Adrenal gland (tissue), 12 donors: ENCODE data around the gene CYP11A1. TPM values are rescaled to one million over a fixed set of nuclear protein-coding genes. Genes with fewer than 3 reads are reported as not detected.
A peak's percentile ranks its signal among the peaks of the same experiment; 100 is the strongest.

ENCODE experiments used
- DNase-seq, 7 donors: peaks; one replicate each; pipeline ENCODE4 v3.0.0-alpha.2; 2019 to 2020
- H3K27ac ChIP-seq, 5 donors: fragments of 200-600 bp; sonication (generic) in 4 of 5; 1 replicate in 3 of 5; 2 replicates in 2 of 5; pipeline versions ENCODE4 v1.5.1 to v1.8.0; 2016 to 2020; ENCODE audit warnings: mild to moderate bottlenecking in 1 of 5
- H3K27me3 ChIP-seq: fragments of 200-600 bp; 2 replicates; pipeline ENCODE4 v1.8.0; 2021
- H3K36me3 ChIP-seq, 2 donors: fragments of 200-600 bp; replicated peaks in 1 of 2; 1 replicate in 1 of 2; 2 replicates in 1 of 2; pipeline versions ENCODE4 v1.5.1 to v1.8.0; 2018 to 2022
- H3K4me1 ChIP-seq, 2 donors: fragments of 200-600 bp; replicated peaks in 1 of 2; 1 replicate in 1 of 2; 2 replicates in 1 of 2; pipeline versions ENCODE4 v1.5.1 to v1.8.0; 2018 to 2021
- H3K4me3 ChIP-seq, 4 donors: fragments of 200-600 bp; sonication (generic) in 3 of 4; one replicate each; pipeline ENCODE4 v1.5.1; 2016 to 2018
- H3K9me3 ChIP-seq, 3 donors: fragments of 200-600 bp; sonication (generic) in 1 of 3; replicated peaks in 1 of 3; 1 replicate in 2 of 3; 2 replicates in 1 of 3; pipeline versions ENCODE4 v1.5.1 to v1.8.0; 2016 to 2021
- CTCF ChIP-seq, 6 experiments: fragments of 450-650 bp in 4 of 6; fragments of 200-600 bp in 2 of 6; sonication (generic) in 1 of 6; IDR thresholded peaks; 1 replicate in 5 of 6; 2 replicates in 1 of 6; pipeline versions ENCODE4 v1.5.1 to v1.8.0; 2016 to 2021; ENCODE audit warnings: antibody characterized with exemption in 6 of 6, mild to moderate bottlenecking in 2 of 6, moderate library complexity in 1 of 6
- POLR2A ChIP-seq, 2 donors: fragments of 450-650 bp; IDR thresholded peaks; one replicate each; pipeline ENCODE4 v1.6.1; 2017; ENCODE audit warnings: antibody characterized with exemption in 2 of 2, mild to moderate bottlenecking in 2 of 2, moderate library complexity in 1 of 2
- WGBS, 4 donors: extraction: QIAGEN DNeasy Blood & Tissue Kit in 2 of 4; methylation state at CpG; one replicate each; pipeline versions ENCODE4 v1.1.5 to v1.1.7; 2013 to 2017; 5-methylcytosine and 5-hydroxymethylcytosine counted together
- intact Hi-C, 2 donors: fragments of 100-400 bp; cut with DNase I; formaldehyde crosslinking; loops; one replicate each; pipeline versions ENCODE4 v1.14.1 to v1.15.0; 2022 to 2023
- polyA plus RNA-seq, 3 donors: library from polyadenylated mRNA; stranded (reverse); fragments of 200-250 nt in 2 of 3; fragments of 350-450 nt in 1 of 3; fragmentation: Illumina TruSeq in 1 of 3; extraction: RNeasy Lipid Tissue Mini Kit (QIAGEN cat#74804) in 1 of 3; gene quantifications; one replicate each; pipeline ENCODE4 v1.2.3, GENCODE V29; 2013 to 2014
- total RNA-seq, 9 donors: library from RNA; depleted of rRNA in 4 of 9; stranded (reverse); fragments of >200 nt in 4 of 9; fragments of 120-200 nt in 1 of 9; fragmentation: NEBNext Ultra II Directional in 1 of 9; extraction: Animal tissue kit (Norgen Biotek cat#: 25700) in 1 of 9; gene quantifications; one replicate each; pipeline versions ENCODE4 v1.1.0 to v1.2.4, GENCODE V29; 2013 to 2023
- donor health status: healthy with polysubstance abuse.
- donor health status: Bipolar disorder and iron deficiency.
- donor health status: DM: yes; HTN: yes; CAD: no.
- donor health status: DM: no; HTN: no; CAD: no.
- donor health status: DM: no; HTN: no; CAD: no.
- donor health status: DM: yes; HTN: yes; CAD: no.

CYP11A1 gene
- total and polyA plus RNA-seq, 12 donors, result 233 to 5,219 (median 1,366) TPM

DNA sequence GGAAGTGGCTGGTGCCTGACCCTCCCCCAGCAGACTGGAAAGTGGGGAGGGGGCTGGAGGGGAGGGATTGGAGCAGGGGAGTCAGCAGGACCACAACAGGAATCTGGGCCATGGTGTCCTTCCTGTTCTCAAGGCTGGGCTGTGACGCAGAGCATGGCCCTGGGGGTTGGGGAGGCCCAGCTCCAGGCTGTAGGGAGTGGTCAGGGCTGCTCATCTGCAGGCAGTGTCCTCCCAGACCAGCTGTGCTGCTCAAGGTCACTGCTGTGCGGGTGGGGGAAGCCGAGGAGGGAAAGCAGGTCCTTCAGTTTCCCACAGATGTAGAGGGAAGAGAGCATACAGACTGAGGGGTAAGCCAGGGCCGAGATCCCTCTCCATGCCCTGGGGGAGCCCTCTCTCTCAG is 40.7 kb downstream of the CYP11A1 start:
- Histone ChIP-seq H3K4me1 (peaks cover 12 to 21% of the 10 kb centered on the region in 2 donors), H3K36me3 (no peaks in the 10 kb centered on the region), H3K9me3 (no peaks in the 10 kb centered on the region), H3K27ac (peak overlapping the region in 4 of 5 donors; percentile 50 to 88 (median 68)), H3K4me3 (no peak overlapping the region), H3K27me3 (no peaks in the 10 kb centered on the region)
- peak; percentile 85 to 95 (median 94) for DNase-seq
- WGBS, 4 donors, result 19 to 50% (median 27%) methylated on average over 1 to 4 of the region's 4 CpGs
- TF ChIP-seq POLR2A (IDR thresholded peaks at IDR 0.05), result peak in 1 of 2 donors; percentile 53
- no peak for TF ChIP-seq CTCF (IDR thresholded peaks at IDR 0.05)
- intact Hi-C loops, result no loop called here

- Histone ChIP-seq H3K9me3 (no peaks in the 10 kb centered on the region), H3K36me3 (no peaks in the 10 kb centered on the region), H3K27ac (no peak overlapping the region), H3K4me3 (no peak overlapping the region), H3K27me3 (no peaks in the 10 kb centered on the region), H3K4me1 (peaks cover 15 to 29% of the 10 kb centered on the region in 2 donors)
- DNase-seq, result no peak
- intact Hi-C loops, result loop anchor here in 1 of 2 donors (5.0 kb wide), 2 partner anchors 197 to 267 kb away; no protein-coding TSS in a partner anchor
- 83 to 95% (median 93%) methylated on average over 3 of the region's 3 CpGs for WGBS, 4 donors
- TF ChIP-seq CTCF (IDR thresholded peaks at IDR 0.05), result no peak
- TF ChIP-seq POLR2A (IDR thresholded peaks at IDR 0.05), result no peak
Measured at GRCh38 chr15:74324714-74325113, 42.7 kb downstream of the CYP11A1 start.

GRCh38 chr15:74322558-74323180 is 44.8 kb downstream of the CYP11A1 start:
- Histone ChIP-seq H3K4me3 (no peak overlapping the region), H3K27me3 (no peaks in the 10 kb centered on the region), H3K4me1 (peaks cover 20 to 37% of the 10 kb centered on the region in 2 donors), H3K36me3 (no peaks in the 10 kb centered on the region), H3K27ac (peak overlapping the region in 1 of 5 donors; percentile 26), H3K9me3 (no peaks in the 10 kb centered on the region)
- intact Hi-C loops, result loop anchor here in 1 of 2 donors (5.0 kb wide), 2 partner anchors 195 to 265 kb away; no protein-coding TSS in a partner anchor
- DNase-seq, result peak; percentile 71 to 87 (median 83)
- peak; percentile 59 to 91 (median 84) for TF ChIP-seq CTCF (IDR thresholded peaks at IDR 0.05)
- no peak for TF ChIP-seq POLR2A (IDR thresholded peaks at IDR 0.05)
- WGBS, 4 donors, result 26 to 38% (median 28%) methylated on average over 5 to 6 of the region's 6 CpGs

GRCh38 chr15:74320352-74321247 is 46.8 kb downstream of the CYP11A1 start:
- TF ChIP-seq CTCF (IDR thresholded peaks at IDR 0.05) (peak; percentile 23 to 60 (median 42)), POLR2A (IDR thresholded peaks at IDR 0.05) (no peak)
- 70 to 84% (median 76%) methylated on average over 7 to 10 of the region's 10 CpGs for WGBS, 4 donors
- Histone ChIP-seq H3K27ac (no peak overlapping the region), H3K36me3 (no peaks in the 10 kb centered on the region), H3K27me3 (no peaks in the 10 kb centered on the region), H3K4me1 (peaks cover 10 to 21% of the 10 kb centered on the region in 2 donors), H3K4me3 (no peak overlapping the region), H3K9me3 (no peaks in the 10 kb centered on the region)
- peak in 4 of 7 donors; percentile 46 to 69 (median 60) for DNase-seq
- intact Hi-C loops, result loop anchor here in 1 of 2 donors (5.0 kb wide), 2 partner anchors 193 to 263 kb away; no protein-coding TSS in a partner anchor
